ENCODE measurements around the gene CPEB1. TPM values are rescaled to one million over a fixed set of nuclear protein-coding genes. Genes with fewer than 3 reads are reported as not detected.
A peak's percentile ranks its signal among the peaks of the same experiment; 100 is the strongest.

Gene CPEB1
- total RNA-seq, 1 experiment from 2014 or later: 6.6 TPM

DNA sequence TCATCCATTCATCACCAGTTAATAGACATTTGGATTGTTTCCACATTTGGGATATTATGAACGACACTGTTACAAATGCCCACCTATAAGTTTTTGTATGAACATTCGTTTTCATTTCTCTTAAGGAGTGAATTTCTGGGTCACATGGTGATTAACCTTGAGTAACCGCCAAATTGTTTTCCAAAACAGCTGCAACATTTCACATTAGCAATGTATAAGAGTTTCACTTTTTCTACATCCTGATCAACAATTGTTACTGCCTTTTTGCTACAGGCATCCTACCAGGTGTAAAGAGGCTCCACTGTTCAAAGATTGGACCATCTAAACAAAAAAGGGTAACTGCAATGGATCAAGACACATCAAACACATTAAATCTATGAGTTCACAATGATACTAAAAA, 52.0 kb downstream of the CPEB1 start:
- DNase-seq (ENCODE audit: low spot score): no peak

DNA sequence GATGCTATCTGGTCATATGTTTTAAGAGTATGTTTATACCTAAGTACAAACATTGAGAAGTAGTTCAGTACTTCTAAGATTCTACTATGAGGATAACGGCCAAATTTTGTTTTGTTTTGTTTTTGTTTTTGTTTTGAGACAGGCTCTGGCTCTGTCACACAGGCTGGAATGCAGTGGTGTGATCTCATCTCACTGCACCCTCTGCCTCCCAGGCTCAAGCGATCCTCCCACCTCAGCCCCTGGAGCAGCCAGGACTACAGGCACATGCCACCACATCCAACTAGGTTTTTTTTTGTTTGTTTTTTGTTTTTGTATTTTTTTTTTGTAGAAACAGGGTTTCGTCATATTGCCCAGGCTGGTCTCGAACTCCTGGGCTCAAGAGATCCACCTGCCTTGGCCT, 59.4 kb downstream of the CPEB1 start:
- no peak for DNase-seq (ENCODE audit: low spot score)

DNA sequence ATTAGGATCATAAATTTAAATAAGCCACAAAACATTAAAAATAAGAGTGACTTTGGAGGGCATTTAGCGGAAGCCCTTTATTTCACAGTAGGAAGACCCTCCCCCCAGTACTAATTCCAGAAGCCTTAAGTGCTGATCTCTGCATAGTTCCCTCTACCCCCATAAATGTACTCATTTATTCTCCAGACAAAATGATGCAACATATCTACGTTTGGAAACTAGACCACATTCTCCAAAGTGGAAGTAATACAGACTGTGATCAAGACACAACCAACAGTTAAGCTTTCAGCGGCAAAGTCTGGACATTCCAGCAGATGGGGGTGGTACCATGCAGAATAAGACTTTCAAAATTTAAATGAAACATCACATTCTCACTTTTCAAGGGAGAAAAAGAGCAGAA, 62.1 kb downstream of the CPEB1 start:
- peak; percentile 44 for DNase-seq (ENCODE audit: low spot score)

GRCh38 chr15:82580713-82581112, 66.5 kb downstream of the CPEB1 start:
- DNase-seq (ENCODE audit: low spot score): no peak

GRCh38 chr15:82575335-82575734, 71.8 kb downstream of the CPEB1 start:
- DNase-seq (ENCODE audit: low spot score): no peak

DNA sequence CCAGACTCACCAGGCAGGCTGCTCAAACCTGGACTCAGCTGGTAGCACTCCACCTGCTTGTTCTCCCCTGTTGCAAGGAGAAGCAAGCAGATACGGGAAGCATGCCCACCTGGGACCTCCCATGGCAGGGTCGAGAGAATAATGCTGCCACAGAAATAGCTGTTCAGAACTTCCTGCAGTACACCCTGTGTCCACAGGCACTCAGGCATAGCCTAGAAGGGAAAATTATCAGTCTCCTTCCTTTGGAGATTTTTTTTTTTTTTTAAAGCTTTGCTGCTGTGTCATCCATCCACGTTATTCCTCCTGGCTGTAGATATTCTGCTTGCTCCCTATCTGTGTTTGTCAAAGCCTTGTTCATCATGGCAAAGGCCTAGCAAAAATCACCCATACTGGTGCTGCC, 74.2 kb downstream of the CPEB1 start:
- no peak for DNase-seq (ENCODE audit: low spot score)

GRCh38 chr15:82572311-82572710, 74.9 kb downstream of the CPEB1 start:
- no peak for DNase-seq (ENCODE audit: low spot score)

- peak; percentile 36 for DNase-seq (ENCODE audit: low spot score)
These were observed 75.4 kb downstream of the CPEB1 start for GRCh38 chr15:82571722-82572222.

DNA sequence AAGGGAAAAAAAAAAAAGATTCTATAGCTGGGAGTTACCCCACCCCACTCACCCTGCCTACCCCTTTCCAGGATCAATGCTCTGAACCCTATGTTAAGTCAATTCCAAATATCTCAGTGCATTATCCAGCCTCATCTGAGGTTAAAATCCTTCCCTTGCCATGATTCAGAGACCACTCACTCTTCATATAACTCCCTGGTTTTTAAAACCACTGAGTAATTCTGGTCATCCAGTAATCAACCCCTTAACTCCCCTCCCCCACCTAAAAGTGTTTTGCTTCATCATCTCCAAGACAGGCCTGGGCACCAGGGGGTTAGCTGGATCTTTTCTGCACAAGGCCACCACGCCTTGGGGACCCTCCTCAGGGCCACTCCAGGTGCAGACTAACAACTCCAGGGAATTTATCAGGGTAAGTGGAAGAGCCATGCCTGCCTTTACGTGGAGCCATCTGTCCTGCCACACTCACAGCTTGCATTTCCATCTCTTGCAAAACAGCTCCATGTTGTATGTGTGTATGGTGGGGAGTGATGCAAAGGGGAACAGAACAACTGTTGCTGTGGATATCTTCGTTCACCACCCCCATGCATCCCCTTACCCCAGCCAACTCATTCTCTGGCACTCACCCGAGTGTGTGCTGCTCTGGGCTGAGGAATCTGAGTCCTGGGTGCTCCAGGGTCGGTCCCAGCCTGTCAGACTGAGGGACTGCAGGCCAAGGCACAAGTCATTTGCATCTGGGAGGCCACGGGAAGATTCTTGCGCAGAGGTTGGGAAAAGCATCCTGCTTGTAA, 76.2 kb downstream of the CPEB1 start:
- DNase-seq (ENCODE audit: low spot score): no peak

- DNase-seq (ENCODE audit: low spot score): no peak
These were observed 77.3 kb downstream of the CPEB1 start for GRCh38 chr15:82569834-82570233.

DNA sequence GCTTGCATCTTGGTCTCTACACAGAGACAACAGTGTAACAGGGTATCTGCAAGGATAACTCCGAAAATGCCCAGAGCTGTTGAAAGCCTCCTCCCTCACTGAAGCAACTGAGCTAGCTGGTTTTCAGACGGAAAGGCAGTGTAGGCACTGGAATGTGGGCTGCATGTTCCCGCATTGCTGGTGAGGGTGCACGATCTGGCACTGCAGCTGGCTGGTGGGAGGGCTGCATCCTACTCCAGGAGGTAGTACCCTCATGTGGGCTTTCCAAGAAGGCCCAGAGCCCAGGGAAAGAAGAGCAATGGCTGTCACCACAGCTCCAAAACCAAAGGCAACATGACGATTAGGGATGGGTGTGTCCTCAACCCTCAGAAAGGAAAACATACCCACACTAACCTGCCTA, 78.2 kb downstream of the CPEB1 start:
- no peak for DNase-seq (ENCODE audit: low spot score)

GRCh38 chr15:82567661-82568060, 79.5 kb downstream of the CPEB1 start:
- DNase-seq (ENCODE audit: low spot score): no peak

- DNase-seq (ENCODE audit: low spot score): no peak
These were observed 80.5 kb downstream of the CPEB1 start for GRCh38 chr15:82566690-82567089.

DNA sequence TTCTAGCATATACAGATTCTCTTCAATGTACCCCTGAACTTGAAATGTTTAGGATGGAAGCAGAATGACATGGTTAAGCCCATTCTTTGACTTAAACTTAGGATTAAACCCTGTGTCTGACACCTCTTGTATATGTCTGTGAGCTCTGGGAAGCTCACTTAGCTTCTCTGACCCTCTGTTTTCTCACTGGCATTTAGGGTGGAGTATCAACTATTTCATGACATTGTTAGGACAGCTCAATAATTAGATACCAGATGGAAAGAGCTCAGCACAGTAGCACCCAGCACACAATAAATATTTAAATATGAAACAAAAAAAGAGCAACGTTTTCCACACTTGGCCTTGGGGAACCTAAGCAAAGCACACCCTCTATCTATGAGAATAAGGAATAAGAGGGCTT, 88.7 kb downstream of the CPEB1 start:
- DNase-seq (ENCODE audit: low spot score): no peak

DNA sequence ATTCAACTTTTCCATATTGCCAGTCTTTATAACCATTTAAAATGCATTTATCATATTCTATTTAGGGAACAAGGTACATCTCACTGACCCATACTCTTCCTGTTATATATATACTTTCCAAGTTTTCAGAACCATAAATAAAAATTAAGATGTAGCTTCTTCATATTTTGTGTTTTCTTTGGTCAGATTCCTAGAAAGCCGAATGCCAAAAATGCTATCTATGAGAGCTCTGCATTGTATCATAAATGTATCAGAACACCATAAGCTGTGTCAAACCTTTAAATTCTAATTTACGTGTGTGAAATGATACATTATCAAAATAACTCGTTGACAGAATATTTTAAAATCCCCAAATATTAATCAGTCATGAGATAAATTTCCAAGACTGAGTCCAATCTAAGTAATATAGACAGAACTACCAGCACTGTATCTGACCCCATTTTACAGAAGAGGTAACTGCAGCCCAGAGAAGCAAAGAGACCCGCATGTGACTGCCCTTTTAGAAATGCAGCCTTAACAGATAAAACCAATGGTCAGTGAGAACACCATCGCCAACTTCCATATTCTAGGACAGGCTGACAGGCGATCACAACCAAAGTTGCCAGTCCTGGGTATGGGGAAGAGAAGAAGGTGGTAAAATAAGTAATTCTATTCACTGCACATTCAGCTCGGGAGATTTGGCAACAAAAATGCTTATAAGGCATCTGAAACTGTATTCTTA, 90.7 kb downstream of the CPEB1 start:
- DNase-seq (ENCODE audit: low spot score): no peak

DNA sequence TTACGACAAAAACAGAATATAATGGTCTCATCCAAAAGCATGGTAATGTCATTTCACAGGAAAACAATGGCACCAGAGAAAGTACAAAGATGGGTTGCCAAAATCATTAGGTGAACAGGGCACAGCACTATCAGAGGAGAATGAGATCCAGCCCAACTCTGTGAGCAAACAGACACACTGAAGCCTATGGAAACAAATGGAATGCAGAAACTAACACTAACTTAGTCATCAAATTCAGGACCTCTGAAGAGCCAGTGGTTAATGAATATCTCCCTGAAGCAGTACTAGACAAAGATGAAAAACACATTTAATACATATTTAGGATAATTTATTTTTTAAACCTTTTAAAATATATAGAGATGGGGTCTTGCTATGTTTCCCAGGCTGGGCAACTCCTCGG, 92.3 kb downstream of the CPEB1 start:
- DNase-seq (ENCODE audit: low spot score): no peak

DNA sequence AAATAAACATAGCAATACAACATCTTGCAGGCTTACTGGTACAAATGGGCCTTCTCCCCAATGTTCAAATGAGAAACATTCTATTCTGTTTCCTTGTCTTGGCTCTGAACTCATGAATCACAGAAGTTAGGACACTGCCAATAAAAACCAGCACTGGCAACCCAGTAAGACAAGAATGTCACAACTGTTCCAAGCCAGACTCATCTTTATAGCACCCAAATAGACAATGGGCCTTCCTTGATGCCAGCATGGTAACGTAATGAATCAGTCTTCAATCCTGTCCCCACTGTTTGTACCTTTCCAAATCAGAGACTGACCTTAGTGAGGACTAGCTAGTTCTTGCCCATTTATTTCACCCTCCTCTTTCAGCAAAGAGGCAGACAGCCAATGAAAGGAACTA, 92.8 kb downstream of the CPEB1 start:
- no peak for DNase-seq (ENCODE audit: low spot score)

- DNase-seq (ENCODE audit: low spot score): no peak
These were observed 93.3 kb downstream of the CPEB1 start for GRCh38 chr15:82553846-82554245.

DNA sequence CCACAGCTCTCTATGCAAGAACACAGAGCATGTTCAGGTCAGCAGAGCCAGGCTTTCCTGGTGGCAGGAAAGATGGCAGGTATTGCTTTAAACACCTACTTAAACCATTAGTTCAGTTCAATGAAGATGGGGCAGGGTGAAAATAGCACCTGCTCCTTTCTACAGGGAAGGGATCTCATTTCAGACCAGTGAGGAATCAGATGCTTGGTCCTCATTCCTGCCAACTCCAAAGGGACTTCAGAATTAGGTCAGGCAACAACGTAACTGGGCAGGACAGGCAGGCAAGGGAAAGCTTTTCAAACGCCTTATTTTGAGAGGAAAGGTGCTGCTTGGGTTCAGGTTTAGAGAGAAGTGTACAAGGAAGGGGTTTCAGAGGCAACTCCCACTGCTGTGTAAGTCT, 94.3 kb downstream of the CPEB1 start:
- DNase-seq (ENCODE audit: low spot score): no peak

- DNase-seq (ENCODE audit: low spot score): no peak
These were observed 95.4 kb downstream of the CPEB1 start for GRCh38 chr15:82551646-82552247.

- DNase-seq (ENCODE audit: low spot score): no peak
These were observed 97.9 kb downstream of the CPEB1 start for GRCh38 chr15:82549199-82549665.

- no peak for DNase-seq (ENCODE audit: low spot score)
These were observed 98.5 kb downstream of the CPEB1 start for GRCh38 chr15:82548700-82549099.

- no peak for DNase-seq (ENCODE audit: low spot score)
These were observed 101.7 kb downstream of the CPEB1 start for GRCh38 chr15:82545478-82545877.

All from H4 (cell line).